CD1c-positive myeloid dendritic cell (primary cell): ENCODE measurements around the gene SLC24A1.
A peak's percentile ranks its signal among the peaks of the same experiment; 100 is the strongest.
"Not testable (repeated sequence)": the region's sequence is repeated elsewhere in the genome, so short reads cannot be mapped to it uniquely, and the experiment has no call there.

Experiments used
- DNase-seq: peaks from one replicate; pipeline ENCODE4 v3.0.0-alpha.2; 2016; ENCODE audit errors: extremely low spot score

SLC24A1 gene

GRCh38 chr15:65621638-65622037 lies at the start of gene SLC24A1:
Gene SLC24A1 (plus strand): TSS chr15:65621938. CDS start chr15:65624081, 2,143 bp downstream.
- no peak for DNase-seq

- no peak for DNase-seq
These were observed 49.8 kb upstream of the SLC24A1 start for GRCh38 chr15:65571971-65572370.

GRCh38 chr15:65576664-65577063 lies 45.1 kb upstream of the SLC24A1 start:
- DNase-seq = no peak

GRCh38 chr15:65577129-65577996 lies 44.4 kb upstream of the SLC24A1 start:
- no peak for DNase-seq

- no peak for DNase-seq
These were observed 42.6 kb upstream of the SLC24A1 start for GRCh38 chr15:65578904-65579728.

GRCh38 chr15:65579762-65580161 lies 42.0 kb upstream of the SLC24A1 start:
- DNase-seq = no peak

GRCh38 chr15:65580287-65580686 lies 41.5 kb upstream of the SLC24A1 start:
- DNase-seq = no peak

GRCh38 chr15:65583701-65584100 lies 38.0 kb upstream of the SLC24A1 start:
- DNase-seq = no peak

GRCh38 chr15:65584241-65584640 lies 37.5 kb upstream of the SLC24A1 start:
- DNase-seq = no peak

GRCh38 chr15:65587094-65587493 lies 34.6 kb upstream of the SLC24A1 start:
- DNase-seq = no peak

GRCh38 chr15:65595960-65596359 lies 25.8 kb upstream of the SLC24A1 start:
- DNase-seq = no peak

GRCh38 chr15:65598468-65598867 lies 23.3 kb upstream of the SLC24A1 start:
- DNase-seq = no peak

- DNase-seq = no peak
These were observed 22.1 kb upstream of the SLC24A1 start for GRCh38 chr15:65599677-65600076.

- DNase-seq = no peak
These were observed 18.6 kb upstream of the SLC24A1 start for GRCh38 chr15:65603134-65603533.

GRCh38 chr15:65603559-65603958 lies 18.2 kb upstream of the SLC24A1 start:
- DNase-seq = no peak

GRCh38 chr15:65610871-65611718 lies 10.6 kb upstream of the SLC24A1 start, which contains the start of gene INTS14:
Gene INTS14 (minus strand): TSS chr15:65611131. CDS start chr15:65607380, 3,751 bp downstream.
- peak; percentile 97 for DNase-seq

- DNase-seq = no peak
These were observed 9.7 kb upstream of the SLC24A1 start for GRCh38 chr15:65611888-65612615.

- DNase-seq = no peak
These were observed 9.2 kb upstream of the SLC24A1 start for GRCh38 chr15:65612616-65612946.

GRCh38 chr15:65612949-65613744 lies 8.6 kb upstream of the SLC24A1 start:
- no peak for DNase-seq

GRCh38 chr15:65615887-65616286 lies 5.9 kb upstream of the SLC24A1 start:
- DNase-seq = not testable (repeated sequence)
